ENCODE results near the gene MAMLD1.

MAMLD1 gene

DNA sequence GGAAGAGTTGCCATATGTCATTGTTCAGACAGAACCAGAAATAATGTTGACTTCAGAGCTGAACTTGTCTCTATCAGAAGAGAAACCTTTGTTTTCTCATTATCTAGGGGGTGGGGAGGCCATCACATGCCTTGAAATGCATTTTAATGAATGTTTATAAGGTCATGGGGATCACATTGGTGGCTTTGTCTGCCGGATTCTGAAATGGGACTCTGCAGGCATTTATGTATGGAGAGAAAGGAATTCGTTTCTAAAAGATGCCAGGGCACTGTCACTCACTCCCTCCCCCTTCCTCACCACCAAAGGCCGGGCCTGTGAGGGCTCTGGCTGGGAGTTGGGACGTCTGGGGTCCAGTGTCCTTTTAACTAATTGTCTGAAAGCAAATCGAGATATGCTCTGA is 102.2 kb downstream of the MAMLD1 start:
- no peak for DNase-seq

GRCh38 chrX:150465881-150466775 is 103.0 kb downstream of the MAMLD1 start:
- DNase-seq = no peak

DNA sequence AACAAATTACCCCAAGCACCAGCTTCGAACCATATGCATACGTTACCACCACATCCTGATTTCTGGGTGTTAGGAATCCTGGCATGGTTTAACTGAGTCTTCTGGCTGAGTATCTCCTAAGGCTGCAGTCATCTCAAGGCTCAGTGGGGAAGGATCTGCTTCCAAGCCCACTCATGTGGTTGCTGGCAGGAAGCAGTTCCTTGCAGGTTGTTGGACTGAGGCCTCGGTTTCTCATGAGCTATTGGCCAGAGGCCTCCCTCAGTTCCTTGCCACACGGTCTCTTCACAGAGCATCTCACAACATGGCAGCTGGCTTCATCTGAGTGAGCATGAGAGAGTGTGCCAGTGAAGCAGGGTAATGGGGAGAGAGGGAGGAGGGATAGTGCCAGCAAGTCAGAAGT is 109.2 kb downstream of the MAMLD1 start:
- DNase-seq = no peak

- no peak for DNase-seq
These were observed 110.3 kb downstream of the MAMLD1 start for GRCh38 chrX:150473371-150473770.

DNA sequence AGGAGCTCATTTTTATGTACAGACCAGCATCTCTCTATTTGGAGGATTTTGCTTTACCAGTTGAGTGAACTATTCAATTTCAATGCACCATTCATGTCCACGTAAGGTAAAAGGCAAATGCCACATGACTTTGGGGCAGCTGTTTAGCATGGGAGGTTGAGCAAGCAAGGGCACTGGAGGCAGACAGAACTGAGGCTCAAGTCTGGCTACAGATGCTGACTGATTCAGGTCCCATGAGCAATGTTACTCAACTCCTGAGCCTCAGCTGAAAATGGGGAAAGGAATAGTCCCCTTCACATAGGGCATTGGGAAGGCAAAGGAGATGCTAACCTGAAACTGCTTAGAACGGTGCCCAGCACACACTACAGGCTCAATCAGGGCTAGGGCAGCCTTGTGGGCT is 112.3 kb downstream of the MAMLD1 start:
- DNase-seq = no peak

- no peak for DNase-seq
These were observed 113.1 kb downstream of the MAMLD1 start for GRCh38 chrX:150476164-150476699.

- DNase-seq = no peak
These were observed 114.3 kb downstream of the MAMLD1 start for GRCh38 chrX:150477371-150477770.

DNA sequence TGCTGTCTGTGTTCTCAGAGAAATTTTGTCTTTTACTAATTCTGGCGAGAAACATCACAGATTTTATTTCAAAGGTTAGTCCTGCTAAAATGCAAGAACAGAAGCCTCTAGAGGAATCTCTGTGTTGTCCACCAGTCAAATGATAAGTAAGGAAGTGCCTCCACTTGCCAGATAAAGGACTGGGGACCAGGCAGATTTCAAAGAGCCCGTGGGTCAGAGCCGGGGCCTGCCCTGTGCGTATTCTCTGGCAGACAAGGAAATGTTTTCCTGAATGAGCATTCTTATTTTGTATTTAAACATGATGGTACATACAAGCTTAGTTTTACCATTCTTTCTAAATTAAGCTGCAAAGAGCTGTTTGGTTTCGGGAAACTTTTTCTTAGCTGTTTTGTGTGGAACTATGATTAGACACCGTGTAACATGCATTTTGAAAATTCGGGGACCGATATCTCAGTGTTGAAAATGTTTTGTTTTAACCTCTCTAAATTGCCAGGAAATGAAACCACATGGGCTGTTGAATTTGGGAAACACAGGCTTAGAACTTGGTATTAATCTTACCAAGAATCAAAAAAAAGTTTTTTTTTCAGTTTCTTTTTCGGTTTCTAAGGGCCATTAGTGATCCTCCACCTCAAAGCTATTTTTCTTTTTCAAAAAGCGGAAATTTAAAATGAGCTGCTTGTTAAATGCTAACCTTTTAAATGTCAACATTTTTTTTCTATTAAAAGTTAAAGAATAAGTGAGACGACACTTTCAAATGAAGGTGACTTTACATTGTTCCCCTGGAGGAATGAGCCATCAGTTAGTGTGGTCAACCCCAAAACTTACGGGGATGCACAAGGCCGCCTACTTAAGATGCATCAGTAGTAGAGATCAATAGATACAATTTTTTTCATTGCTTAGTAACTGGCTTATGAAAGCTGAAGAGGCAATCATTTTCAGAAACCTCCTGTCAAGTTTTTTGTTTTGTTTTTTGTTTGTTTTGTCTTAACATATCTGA is 115.7 kb downstream of the MAMLD1 start:
- no peak for DNase-seq

GRCh38 chrX:150482537-150483206 is 119.6 kb downstream of the MAMLD1 start:
- DNase-seq = no peak

DNA sequence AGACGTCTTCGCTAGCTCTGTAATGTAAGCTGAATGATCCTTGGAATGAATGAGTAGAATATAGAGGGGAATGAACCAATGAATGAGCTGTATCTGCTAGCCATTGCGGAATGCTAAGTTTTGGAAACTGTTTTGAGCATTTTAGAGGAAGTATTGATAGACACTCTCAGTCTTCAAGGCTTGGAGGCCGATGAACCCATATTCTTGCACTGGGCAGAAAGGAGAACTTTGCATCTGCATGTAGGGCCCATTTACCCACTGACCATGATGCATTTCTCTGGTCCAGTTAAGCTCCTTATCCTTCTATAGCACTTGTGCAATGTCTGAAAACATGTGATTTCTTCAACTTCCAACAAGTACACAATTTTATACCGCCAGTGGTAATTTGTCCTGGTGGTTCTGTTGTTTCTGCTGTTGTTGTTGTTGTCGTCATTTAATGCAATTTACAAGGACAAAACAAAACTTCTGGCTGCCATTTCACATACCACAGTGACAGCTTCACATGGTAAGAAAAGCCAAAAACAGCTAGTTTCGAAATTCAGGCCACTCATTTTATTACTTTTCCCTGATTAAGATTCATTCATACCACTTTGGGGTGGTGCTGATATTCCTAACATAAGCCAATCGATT is 120.4 kb downstream of the MAMLD1 start:
- no peak for DNase-seq

DNA sequence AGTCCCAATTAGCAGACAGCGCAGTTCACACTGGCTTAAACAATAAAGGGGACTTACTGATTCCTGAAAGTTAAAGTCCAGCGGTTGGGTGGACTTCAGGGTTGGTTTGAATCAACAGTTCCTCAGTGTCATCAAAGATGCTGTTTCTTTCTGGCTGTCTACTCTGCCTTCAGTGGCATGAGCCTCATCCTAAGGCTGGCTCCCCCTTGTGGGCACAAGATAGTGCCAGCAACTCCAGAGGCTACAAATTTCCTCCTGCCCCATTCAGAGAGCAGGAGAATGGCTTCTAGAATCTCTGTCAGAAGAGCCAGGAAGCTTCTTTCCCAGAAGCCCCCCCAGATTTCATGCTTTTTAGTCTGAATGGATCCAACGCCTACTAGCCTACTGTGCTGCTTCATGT is 122.9 kb downstream of the MAMLD1 start:
- no peak for DNase-seq

DNA sequence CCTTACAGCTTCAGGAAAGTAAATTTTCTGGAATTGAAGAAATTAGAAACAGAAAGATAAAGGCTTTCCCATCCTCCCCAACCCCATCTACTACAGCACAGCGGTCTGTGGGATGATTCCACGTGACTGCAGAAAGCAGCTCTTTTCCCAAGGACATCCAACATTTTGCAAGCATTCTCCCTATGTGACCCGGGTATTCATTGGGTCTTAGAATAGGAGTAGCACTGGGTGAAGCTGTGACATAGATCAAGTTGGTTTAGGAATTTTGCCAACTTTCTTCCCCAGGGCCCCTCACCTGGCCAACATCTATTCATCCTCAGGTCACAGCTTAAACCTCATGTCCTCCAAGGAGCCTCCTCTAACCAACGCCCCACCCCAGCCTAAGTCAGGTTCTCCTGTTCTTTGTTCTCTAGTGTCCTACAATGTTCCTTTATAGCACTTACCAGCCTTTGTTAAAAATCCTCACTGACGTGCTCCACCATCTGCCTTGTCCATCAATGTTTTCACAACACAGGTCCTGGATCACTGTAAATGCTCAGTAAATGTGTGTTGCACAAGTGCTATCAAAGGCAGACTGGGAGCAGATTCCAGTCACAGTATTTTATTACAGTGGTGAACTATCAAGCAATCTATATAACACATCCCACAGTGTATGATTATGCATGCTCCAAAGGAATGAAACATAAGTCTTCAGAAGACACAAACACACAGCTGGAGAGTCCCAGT is 124.4 kb downstream of the MAMLD1 start:
- no peak for DNase-seq

DNA sequence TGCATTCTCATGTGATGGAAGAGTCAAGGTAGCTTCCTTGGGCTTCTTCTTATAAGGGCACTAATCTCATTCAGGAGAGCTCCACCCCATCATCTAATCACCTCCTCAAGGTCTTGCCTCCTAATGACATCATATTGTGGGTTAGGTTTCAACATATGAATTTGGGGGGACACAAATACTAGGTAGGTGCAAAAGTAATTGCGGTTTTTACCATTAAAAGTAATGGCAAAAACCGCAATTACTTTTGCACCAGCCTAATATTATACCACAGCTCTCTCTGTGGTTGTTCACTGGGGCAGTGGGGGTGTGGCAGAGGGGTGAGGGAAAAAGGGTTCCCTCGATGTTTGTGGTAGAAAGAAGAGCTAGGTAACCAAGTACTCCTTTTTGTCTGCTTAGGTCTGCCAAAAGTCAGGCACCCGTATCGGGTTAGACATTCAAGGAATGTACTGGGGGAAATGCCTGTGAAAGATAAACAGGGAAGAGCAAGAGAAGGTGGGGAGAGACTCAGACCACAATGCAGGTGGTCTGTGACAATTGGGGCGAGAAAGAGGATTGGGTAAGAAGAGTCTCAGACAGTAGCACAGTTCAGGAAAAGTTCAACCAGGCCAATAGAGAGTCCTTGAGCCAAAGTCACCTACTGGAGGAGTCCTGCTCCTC is 126.4 kb downstream of the MAMLD1 start:
- no peak for DNase-seq

- no peak for DNase-seq
These were observed 132.4 kb downstream of the MAMLD1 start for GRCh38 chrX:150495496-150495895.

GRCh38 chrX:150499240-150499639 is 136.1 kb downstream of the MAMLD1 start:
- DNase-seq = no peak

DNA sequence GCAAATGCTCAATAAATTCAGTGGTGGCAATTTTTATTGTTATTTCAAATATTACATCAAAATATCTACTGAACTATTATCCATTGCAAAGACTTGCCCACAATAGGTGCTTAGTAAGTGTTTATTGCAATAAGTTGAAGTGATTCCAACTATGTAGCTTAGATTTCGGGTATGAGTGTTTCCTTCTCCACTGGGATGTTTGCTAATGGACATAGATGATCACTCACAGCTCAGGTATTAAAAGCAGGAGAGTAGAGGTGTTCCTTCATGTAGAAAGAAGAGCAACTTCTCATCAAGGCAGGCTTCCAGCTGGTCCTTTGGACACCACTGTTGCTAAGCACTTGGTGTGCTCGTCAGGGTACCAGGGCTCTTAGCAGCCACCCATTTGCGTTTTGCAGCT is 139.0 kb downstream of the MAMLD1 start:
- DNase-seq = no peak

DNA sequence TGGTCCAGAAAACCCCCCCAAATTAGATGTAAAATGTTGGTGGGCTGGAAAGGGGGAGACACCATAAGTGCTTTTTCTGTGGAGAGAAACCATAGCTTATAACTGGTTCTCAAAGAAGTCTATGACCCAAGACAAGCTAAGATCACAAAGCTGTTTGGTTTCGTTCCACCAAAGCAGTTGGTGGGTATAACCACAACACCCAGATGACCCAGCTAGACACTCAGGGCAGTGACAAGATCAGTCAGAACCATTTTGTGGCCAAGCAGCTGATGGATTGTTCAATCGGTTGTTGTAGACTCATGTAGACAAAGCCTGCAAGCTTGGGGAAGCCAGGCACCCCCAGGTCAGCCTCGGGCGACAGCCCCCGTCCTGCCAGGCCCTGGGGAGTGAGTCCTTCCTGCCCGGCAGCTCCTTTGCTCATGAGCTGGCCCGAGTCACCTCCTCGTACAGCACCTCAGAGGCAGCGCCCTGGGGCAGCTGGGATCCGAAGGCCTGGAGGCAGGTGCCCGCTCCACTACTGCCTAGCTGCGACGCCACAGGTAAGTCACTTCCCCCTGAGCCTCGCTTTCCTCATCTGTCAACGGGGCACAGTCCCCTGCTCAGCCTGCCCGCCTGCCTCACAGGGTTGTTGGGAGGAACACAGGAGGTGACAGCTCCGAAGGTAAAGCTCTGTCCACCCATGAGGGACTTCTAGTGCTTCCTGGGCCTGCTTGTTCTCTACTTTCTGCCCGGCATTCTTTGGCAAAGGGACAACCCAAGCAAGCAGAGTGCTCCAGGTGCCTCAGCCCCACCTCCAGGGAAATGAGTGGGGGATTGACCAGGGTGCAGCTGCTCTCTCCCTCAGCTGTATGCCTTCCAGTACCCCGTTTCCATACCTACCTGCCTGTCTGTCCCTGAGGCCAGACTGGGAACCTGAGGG is 140.1 kb downstream of the MAMLD1 start:
- no peak for DNase-seq

- no peak for DNase-seq
These were observed 140.7 kb downstream of the MAMLD1 start for GRCh38 chrX:150503898-150504219.

GRCh38 chrX:150504397-150505182 is 141.5 kb downstream of the MAMLD1 start:
- DNase-seq = no peak
